ENCODE measurements around the gene BEST4.

- TF ChIP-seq CTCF (IDR thresholded peaks at IDR 0.05) (no peak), EZH2 (IDR thresholded peaks at IDR 0.05) (no peak), EZH2phosphoT487 (IDR thresholded peaks at IDR 0.05) (no peak)
Measured at GRCh38 chr1:44828003-44828651, 40.2 kb upstream of the BEST4 start.

All from neural progenitor cell (in vitro differentiated cells).